B cell (primary cell): ENCODE measurements around the gene IKZF1. TPM values are rescaled to one million over a fixed set of nuclear protein-coding genes. Genes with fewer than 3 reads are reported as not detected.
A peak's percentile ranks its signal among the peaks of the same experiment; 100 is the strongest.

Source experiments
- ATAC-seq: fragments of 200-7000 bp; cut with Tn5 transposase; one replicate; pipeline ENCODE4 v1.10.0; 2021; ENCODE audit warnings: low read depth, mild to moderate bottlenecking, moderate number of reproducible peaks, moderate library complexity
- CTCF ChIA-PET: fragments of 350-600 bp; sonication (Branson Sonifier 250); formaldehyde crosslinking; loops from one replicate; lab custom pipeline; 2021; ENCODE audit warnings: antibody characterized with exemption, inconsistent platforms; lab: Charles Lee
- POLR2A ChIA-PET: fragments of 350-600 bp; sonication (Branson Sonifier 250); formaldehyde crosslinking; loops from one replicate; lab custom pipeline; 2021; ENCODE audit warnings: antibody characterized with exemption; lab: Charles Lee
- DNase-seq: peaks from one replicate; pipeline ENCODE4 v3.0.0; 2013
- H2AFZ ChIP-seq: 2 replicates; pipeline ENCODE4 v1.6.1; 2012; ENCODE audit warnings: mild to moderate bottlenecking, low read depth, low read length; ENCODE audit not compliant: insufficient read depth, poor library complexity, severe bottlenecking
- H3K27ac ChIP-seq, 2 donors: 1 replicate in 1 of 2; 2 replicates in 1 of 2; pipeline ENCODE4 v1.5.1; 2012 to 2013; ENCODE audit warnings: low read length in 2 of 2, mild to moderate bottlenecking in 2 of 2, moderate library complexity in 1 of 2
- H3K27me3 ChIP-seq, 4 experiments: fragments of 200-600 bp in 1 of 4; sonication (generic) in 1 of 4; replicated peaks in 1 of 4; 1 replicate in 2 of 4; 2 replicates in 2 of 4; pipeline versions ENCODE4 v1.6.1 to v1.7.0; 2013 to 2016; ENCODE audit warnings: low read length in 3 of 4, mild to moderate bottlenecking in 2 of 4, mixed read lengths in 1 of 4, moderate library complexity in 1 of 4; ENCODE audit not compliant: insufficient read depth in 4 of 4, control insufficient read depth in 3 of 4; ENCODE audit errors: control extremely low read depth in 1 of 4
- H3K36me3 ChIP-seq, 2 experiments: replicated peaks in 1 of 2; 1 replicate in 1 of 2; 2 replicates in 1 of 2; pipeline versions ENCODE4 v1.6.1 to v1.7.1; 2013; ENCODE audit warnings: low read length in 1 of 2; ENCODE audit not compliant: insufficient read depth in 2 of 2, control insufficient read depth in 1 of 2; ENCODE audit errors: control extremely low read depth in 1 of 2, extremely low read depth in 1 of 2
- H3K4me1 ChIP-seq, 2 donors: fragments of 200-600 bp in 1 of 2; sonication (generic) in 1 of 2; 1 replicate in 1 of 2; 2 replicates in 1 of 2; pipeline versions ENCODE4 v1.5.1 to v1.6.1; 2013 to 2017; ENCODE audit warnings: low read length in 2 of 2; ENCODE audit not compliant: control insufficient read depth in 2 of 2, insufficient read depth in 2 of 2
- H3K4me2 ChIP-seq: replicated peaks from 2 replicates; pipeline ENCODE3; 2012; ENCODE audit warnings: mild to moderate bottlenecking, low read depth, low read length; ENCODE audit not compliant: poor library complexity, severe bottlenecking
- H3K4me3 ChIP-seq, 5 experiments: fragments of 200-600 bp in 1 of 5; sonication (generic) in 1 of 5; 1 replicate in 3 of 5; 2 replicates in 2 of 5; pipeline versions ENCODE4 v1.5.1 to v1.7.0; 2011 to 2016; ENCODE audit warnings: low read length in 4 of 5, mild to moderate bottlenecking in 4 of 5, low read depth in 2 of 5, control low read depth in 1 of 5, moderate library complexity in 1 of 5; ENCODE audit not compliant: insufficient read depth in 1 of 5; ENCODE audit errors: control extremely low read depth in 1 of 5, extremely low read depth in 1 of 5
- H3K79me2 ChIP-seq: fragments of 200-600 bp; sonication (generic); one replicate; pipeline ENCODE4 v1.6.0; 2016; ENCODE audit warnings: low read length; ENCODE audit not compliant: control insufficient read depth, insufficient read depth
- H3K9ac ChIP-seq: fragments of 200-600 bp; sonication (generic); 2 replicates; pipeline ENCODE4 v1.6.1; 2017; ENCODE audit warnings: mild to moderate bottlenecking, low read length, moderate library complexity
- H3K9me3 ChIP-seq, 3 donors: one replicate each; pipeline versions ENCODE4 v1.6.1 to v1.7.1; 2013; ENCODE audit warnings: low read length in 2 of 3; ENCODE audit not compliant: control insufficient read depth in 2 of 3, insufficient read depth in 1 of 3; ENCODE audit errors: control extremely low read depth in 1 of 3
- H4K20me1 ChIP-seq: 2 replicates; pipeline ENCODE4 v1.6.0; 2012; ENCODE audit warnings: mild to moderate bottlenecking, low read length; ENCODE audit not compliant: insufficient read depth, control insufficient read depth, poor library complexity, severe bottlenecking
- H3K27ac Mint-ChIP-seq: one replicate; pipeline ENCODE4 v1.8.0; 2021; ENCODE audit warnings: mixed read lengths
- H3K27me3 Mint-ChIP-seq: one replicate; pipeline ENCODE4 v1.8.0; 2021; ENCODE audit warnings: mixed read lengths
- H3K4me1 Mint-ChIP-seq: one replicate; pipeline ENCODE4 v1.8.0; 2021; ENCODE audit warnings: mixed read lengths
- H3K4me3 Mint-ChIP-seq: one replicate; pipeline ENCODE4 v1.8.0; 2021; ENCODE audit warnings: mixed read lengths
- H3K9me3 Mint-ChIP-seq: one replicate; pipeline ENCODE4 v1.8.0; 2022; ENCODE audit warnings: mixed read lengths; ENCODE audit not compliant: insufficient read depth
- CTCF ChIP-seq: fragments of 200-600 bp; IDR thresholded peaks from one replicate; pipeline ENCODE4 v1.8.0; 2022; ENCODE audit warnings: antibody characterized with exemption, mild to moderate bottlenecking
- EZH2 ChIP-seq: IDR thresholded peaks from 2 replicates; pipeline ENCODE4 v1.6.1; 2012; ENCODE audit warnings: borderline replicate concordance, low read depth, mild to moderate bottlenecking, moderate library complexity, low read length; ENCODE audit not compliant: insufficient read depth, poor library complexity, severe bottlenecking
- WGBS: methylation state at CpG from one replicate; pipeline ENCODE4 v1.1.5; 2013; ENCODE audit warnings: missing lambda C conversion rate; ENCODE audit not compliant: insufficient coverage; 5-methylcytosine and 5-hydroxymethylcytosine counted together
- intact Hi-C: fragments of 100-400 bp; cut with micrococcal nuclease; formaldehyde crosslinking; loops from one replicate; pipeline ENCODE4 v1.10.0; 2022
- polyA plus RNA-seq: library from polyadenylated mRNA; depleted of rRNA; stranded (reverse); fragments of >200 nt; gene quantifications from 2 replicates; pipeline ENCODE4 v1.2.3, GENCODE V29; 2012
- total RNA-seq, 2 donors: library from RNA; stranded (reverse); fragments of 120-200 nt in 1 of 2; gene quantifications; 1 replicate in 1 of 2; 2 replicates in 1 of 2; pipeline versions ENCODE4 v1.2.3 to v1.2.4, GENCODE V29; 2013 to 2022

Gene IKZF1
- total and polyA plus RNA-seq, 2 donors (not counting 1 experiment from before 2014, with no cell fraction given): 199 to 254 TPM

GRCh38 chr7:50307368-50308032 lies 3.0 kb downstream of the IKZF1 start:
- peaks cover 43 to 50% of the 10 kb centered on the region in 2 donors for H3K4me1 ChIP-seq
- DNase-seq: peak; percentile 73
- Mint-ChIP-seq H3K4me1 (peaks cover 49% of the 10 kb centered on the region), H3K4me3 (peak overlapping the region; percentile 91), H3K9me3 (no peaks in the 10 kb centered on the region), H3K27ac (peak overlapping the region; percentile 94), H3K27me3 (no peaks in the 10 kb centered on the region)
- H3K4me3 ChIP-seq: peak overlapping the region; percentile 74 to 99 (median 87)
- H3K9me3 ChIP-seq: no peaks in the 10 kb centered on the region
- no peaks in the 10 kb centered on the region for H3K27me3 ChIP-seq
- H3K79me2 ChIP-seq: peaks cover 80% of the 10 kb centered on the region
- peak overlapping the region; percentile 64 to 83 for H3K27ac ChIP-seq
- peak overlapping the region; percentile 92 for H3K9ac ChIP-seq
- H3K4me2 ChIP-seq: peak overlapping the region; percentile 82
- intact Hi-C loops: loop anchor here (1.0 to 5.0 kb wide), 6 partner anchors 10 to 160 kb away; no protein-coding TSS in a partner anchor
- WGBS: 0% methylated on average over 4 of the region's 10 CpGs
- peak overlapping the region; percentile 46 for H2AFZ ChIP-seq
- ChIA-PET POLR2A (interaction anchor here (0.8 to 3.4 kb wide), 10 partner anchors 9 to 159 kb away, joined by 3 to 12 read pairs (median 3); no protein-coding TSS in a partner anchor), CTCF (interaction anchor here (0.8 to 10.4 kb wide), 31 partner anchors 8 to 111 kb away, joined by 3 to 111 read pairs (median 5); no protein-coding TSS in a partner anchor)
- peak; percentile 24 for ATAC-seq
- peaks cover 0 to 5% of the 10 kb centered on the region in 2 experiments for H3K36me3 ChIP-seq
- TF ChIP-seq EZH2 (no peak), CTCF (no peak)
- no peaks in the 10 kb centered on the region for H4K20me1 ChIP-seq

- H3K4me1 ChIP-seq: peaks cover 50 to 52% of the 10 kb centered on the region in 2 donors
Measured at GRCh38 chr7:50308203-50308531, 3.7 kb downstream of the IKZF1 start.

More at GRCh38 chr7:50308203-50308531, 3.7 kb downstream of the IKZF1 start:
- peak overlapping the region; percentile 74 to 99 (median 87) for H3K4me3 ChIP-seq
- peak overlapping the region; percentile 39 for H2AFZ ChIP-seq
- DNase-seq: peak; percentile 38
- intact Hi-C loops: loop anchor here (5.0 kb wide), 2 partner anchors 104 to 161 kb away; no protein-coding TSS in a partner anchor
- peaks cover 3% of the 10 kb centered on the region for H4K20me1 ChIP-seq
- POLR2A ChIA-PET: interaction anchor here (0.8 to 3.4 kb wide), 8 partner anchors 8 to 105 kb away, joined by 3 to 12 read pairs (median 4); no protein-coding TSS in a partner anchor
- Mint-ChIP-seq H3K4me3 (peak overlapping the region; percentile 91), H3K27ac (peak overlapping the region; percentile 94), H3K27me3 (no peaks in the 10 kb centered on the region), H3K9me3 (no peaks in the 10 kb centered on the region), H3K4me1 (peaks cover 56% of the 10 kb centered on the region)
- H3K4me2 ChIP-seq: peak overlapping the region; percentile 82
- H3K79me2 ChIP-seq: peaks cover 87% of the 10 kb centered on the region
- ATAC-seq: no peak
- CTCF ChIA-PET: interaction anchor here (0.5 to 10.4 kb wide), 21 partner anchors 11 to 110 kb away, joined by 3 to 111 read pairs (median 5); no protein-coding TSS in a partner anchor
- no peak for TF ChIP-seq EZH2
- no peak for TF ChIP-seq CTCF
- peaks cover 0 to 5% of the 10 kb centered on the region in 2 experiments for H3K36me3 ChIP-seq
- H3K27me3 ChIP-seq: no peaks in the 10 kb centered on the region
- no peaks in the 10 kb centered on the region for H3K9me3 ChIP-seq
- H3K27ac ChIP-seq: peak overlapping the region; percentile 64 to 83
- H3K9ac ChIP-seq: peak overlapping the region; percentile 92
- WGBS: 40% methylated on average over 2 of the region's 3 CpGs
